Measurements from ENCODE around the gene NPM1.
"Not testable (repeated sequence)": the region's sequence is repeated elsewhere in the genome, so short reads cannot be mapped to it uniquely, and the experiment has no call there.

NPM1 gene

DNA sequence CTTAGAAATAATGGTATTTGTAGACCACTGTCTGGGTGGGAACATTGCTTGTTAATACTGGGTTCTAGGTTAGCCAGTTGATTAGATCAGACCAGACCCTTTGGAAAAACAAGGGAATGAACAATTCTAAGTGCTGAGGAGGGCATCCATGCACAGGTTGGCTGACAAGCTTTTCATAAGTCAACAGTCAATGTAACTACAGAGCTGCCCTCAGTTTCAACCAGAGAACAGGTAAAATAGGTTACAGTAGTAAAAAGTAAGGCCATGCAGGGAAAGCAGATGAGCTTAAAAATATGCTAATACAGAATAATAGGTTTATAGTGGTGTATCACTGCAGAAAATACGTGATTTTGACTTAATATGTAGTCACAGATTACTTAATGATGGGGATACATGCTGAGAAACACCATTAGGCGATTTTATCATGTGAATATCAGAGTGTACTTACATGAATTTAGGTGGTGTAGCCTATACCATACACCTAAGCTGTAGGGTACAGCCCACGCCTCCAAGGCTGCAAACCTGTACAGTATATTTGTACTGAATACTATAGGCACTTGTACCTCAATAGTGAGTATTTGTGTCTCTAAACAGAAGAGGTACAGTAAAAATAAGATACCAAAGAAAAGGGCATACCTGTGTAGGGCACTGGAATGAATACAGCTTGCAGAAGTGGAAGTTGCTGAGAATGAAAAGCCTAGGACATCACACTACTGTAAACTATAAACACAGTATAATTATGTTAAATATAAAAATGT, 25.7 kb downstream of the NPM1 start:
- DNase-seq: no peak

DNA sequence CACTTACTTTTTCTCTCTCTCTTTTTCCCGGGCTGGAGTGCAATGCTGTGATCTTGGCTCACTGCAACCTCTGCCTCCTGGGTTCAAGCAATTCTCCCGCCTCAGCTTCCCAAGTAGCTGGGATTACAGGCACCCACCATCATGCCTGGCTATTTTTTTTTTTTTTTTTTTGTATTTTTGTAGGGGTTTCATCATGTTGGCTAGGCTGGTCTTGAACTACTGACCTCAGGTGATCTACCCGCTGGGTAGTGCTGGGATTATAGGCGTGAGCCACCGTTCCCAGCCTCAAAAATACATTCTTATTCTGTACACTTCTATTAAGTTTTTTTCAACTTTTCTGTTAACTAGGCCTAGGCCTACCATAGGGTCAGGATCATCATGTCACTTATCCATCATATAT, 26.3 kb downstream of the NPM1 start:
- DNase-seq: not testable (repeated sequence)

DNA sequence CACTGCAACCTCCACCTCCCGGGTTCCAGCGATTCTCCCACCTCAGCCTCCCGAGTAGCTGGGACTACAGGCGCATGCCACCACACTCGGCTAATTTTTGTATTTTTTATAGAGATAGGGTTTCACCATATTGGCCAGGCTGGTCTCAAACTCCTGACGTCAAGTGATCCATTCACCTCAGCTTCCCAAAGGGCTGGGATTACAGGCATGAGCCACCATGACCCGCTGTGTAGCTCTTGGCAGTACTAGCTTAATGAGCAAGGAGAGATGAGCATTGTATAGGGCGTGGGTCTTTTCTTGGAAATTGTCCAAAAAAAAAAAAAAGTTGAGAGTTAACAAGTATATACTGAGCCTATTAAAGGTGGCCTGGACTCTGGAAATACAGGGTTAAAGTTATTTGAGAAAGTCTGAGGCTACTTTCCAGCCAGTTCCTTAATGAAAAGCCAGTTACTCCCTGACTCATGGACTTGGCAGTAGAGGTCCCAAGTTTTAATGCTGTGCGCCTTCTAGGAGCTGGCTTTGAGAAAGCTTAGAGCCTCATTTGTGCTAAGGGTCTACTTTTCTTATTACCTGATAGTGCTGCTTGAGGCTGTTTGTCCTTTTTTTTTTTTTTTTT, 27.6 kb downstream of the NPM1 start:
- DNase-seq: peak; percentile 41

DNA sequence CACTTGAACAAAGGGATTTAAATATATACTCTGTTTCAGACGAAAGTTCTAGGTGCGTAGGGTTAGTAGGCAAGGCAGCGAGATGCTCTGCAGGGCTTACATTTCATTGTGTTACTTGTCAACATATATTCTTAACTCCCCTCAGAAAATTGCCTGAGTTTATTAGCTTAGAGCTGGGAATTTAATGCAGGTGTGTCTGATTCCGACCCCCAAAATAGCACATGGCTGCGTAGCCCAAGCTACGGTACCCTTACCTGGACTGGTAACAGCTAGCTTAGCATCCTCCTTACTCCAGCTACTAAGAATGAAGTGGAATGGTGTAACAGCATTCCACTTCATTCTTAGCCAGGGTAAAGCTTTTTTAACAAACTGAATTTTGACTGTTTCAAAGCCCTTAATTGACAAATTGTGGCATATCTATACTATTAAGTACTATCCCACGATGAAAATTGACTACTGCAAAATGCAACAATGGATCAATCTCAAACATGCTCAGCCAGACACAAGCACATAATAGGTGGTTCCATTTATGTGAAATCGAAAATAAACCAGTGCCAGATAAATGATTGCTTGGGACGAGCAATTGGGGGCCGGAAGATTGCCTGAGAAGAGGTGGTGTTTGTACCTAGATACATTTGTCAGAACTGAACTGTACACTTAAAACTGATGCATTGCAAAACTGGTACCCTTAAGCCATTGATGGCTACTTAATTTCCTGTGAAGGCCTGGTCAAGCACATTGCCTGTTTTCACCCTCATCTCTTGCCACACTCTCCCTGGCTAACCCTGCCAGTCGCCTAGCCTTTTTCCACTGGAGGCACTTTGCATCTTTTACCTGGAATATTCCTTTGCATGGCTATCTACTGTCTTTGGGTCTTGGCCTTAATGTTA, 28.8 kb downstream of the NPM1 start:
- DNase-seq: no peak

DNA sequence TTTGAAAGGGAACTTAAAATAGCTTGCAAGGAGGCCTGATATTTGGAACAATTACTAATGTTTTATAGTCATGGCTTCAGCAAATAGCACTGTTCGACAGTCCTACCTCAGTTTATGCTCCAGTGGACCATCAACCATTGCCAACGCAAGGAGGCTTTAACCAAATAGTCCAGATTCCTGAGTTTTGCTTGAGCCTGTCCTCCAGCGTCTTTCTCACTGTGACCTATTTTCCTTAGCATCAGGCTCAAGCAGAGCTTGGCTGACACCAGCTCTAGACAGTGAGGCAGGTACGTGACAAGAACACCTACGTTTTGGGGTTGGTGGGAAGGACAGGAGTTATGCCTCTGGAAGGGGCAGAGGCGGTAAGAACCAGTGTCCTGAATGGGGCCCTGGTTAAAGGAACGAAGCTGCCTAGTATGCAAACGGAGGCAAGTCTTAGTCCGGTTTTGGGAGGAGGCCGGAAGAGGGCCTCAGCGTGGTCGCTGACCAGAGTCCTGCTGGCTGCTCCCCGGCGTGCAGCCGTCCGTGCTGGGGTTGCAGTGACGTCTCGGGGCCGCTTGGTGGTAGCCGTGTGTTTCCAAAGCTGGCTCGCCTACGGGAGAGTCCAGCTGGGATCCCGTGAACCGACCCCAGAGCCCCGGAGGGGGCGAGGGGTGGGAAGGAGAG, 30.8 kb downstream of the NPM1 start:
- peak; percentile 94 for DNase-seq

DNA sequence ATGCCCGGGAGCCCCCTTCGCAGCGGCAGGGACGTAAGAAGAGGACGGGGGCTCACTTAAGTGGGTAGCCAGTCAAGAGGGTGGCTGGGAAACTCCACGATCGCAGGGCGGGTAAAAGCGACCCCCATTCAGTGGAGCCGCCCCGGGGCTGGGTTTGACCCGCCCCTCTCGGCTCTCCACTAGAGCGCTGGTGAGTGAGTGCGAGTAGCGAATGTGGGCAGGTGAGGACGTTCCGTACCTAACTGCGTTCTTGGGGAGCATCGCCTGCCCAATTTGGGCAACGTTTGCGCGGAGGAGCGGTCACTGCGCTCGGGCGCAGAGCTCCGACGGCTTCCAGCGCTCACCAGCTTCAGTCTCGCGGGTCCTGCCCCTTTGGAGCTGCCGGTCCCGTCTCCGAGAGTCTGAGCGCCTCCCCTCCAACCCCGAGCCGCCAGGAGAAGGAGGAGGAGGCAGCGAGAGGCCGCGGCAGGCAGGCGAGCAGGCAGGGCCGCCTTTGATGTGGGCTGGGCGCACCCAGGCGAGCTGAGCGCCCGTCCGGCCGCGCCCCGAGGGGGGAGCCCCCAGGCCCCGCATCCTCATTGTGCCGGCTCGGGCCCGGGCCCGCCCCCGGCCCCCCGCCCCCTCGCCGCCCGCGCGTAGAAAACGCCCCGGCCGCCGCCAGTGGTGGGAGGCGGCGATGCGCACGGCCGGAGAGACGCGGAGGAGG, 31.5 kb downstream of the NPM1 start, which contains the start of gene FGF18:
FGF18 (plus strand) TSS at position 666 of the 706 bp plus-strand sequence. CDS start 553 bp downstream, outside the sequence.
- peak; percentile 89 for DNase-seq

DNA sequence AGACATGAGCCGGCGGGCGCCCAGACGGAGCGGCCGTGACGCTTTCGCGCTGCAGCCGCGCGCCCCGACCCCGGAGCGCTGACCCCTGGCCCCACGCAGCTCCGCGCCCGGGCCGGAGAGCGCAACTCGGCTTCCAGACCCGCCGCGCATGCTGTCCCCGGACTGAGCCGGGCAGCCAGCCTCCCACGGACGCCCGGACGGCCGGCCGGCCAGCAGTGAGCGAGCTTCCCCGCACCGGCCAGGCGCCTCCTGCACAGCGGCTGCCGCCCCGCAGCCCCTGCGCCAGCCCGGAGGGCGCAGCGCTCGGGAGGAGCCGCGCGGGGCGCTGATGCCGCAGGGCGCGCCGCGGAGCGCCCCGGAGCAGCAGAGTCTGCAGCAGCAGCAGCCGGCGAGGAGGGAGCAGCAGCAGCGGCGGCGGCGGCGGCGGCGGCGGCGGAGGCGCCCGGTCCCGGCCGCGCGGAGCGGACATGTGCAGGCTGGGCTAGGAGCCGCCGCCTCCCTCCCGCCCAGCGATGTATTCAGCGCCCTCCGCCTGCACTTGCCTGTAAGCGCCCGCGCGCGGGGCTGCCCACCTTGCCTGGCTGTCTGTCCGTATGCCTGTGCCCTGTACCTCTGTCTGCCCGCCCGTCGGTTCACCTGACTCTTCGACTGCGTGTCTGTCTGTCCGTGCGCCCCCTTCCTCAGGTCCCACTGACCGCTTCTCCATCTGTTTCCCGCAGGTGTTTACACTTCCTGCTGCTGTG, 32.2 kb downstream of the NPM1 start:
- DNase-seq: peak; percentile 52

DNA sequence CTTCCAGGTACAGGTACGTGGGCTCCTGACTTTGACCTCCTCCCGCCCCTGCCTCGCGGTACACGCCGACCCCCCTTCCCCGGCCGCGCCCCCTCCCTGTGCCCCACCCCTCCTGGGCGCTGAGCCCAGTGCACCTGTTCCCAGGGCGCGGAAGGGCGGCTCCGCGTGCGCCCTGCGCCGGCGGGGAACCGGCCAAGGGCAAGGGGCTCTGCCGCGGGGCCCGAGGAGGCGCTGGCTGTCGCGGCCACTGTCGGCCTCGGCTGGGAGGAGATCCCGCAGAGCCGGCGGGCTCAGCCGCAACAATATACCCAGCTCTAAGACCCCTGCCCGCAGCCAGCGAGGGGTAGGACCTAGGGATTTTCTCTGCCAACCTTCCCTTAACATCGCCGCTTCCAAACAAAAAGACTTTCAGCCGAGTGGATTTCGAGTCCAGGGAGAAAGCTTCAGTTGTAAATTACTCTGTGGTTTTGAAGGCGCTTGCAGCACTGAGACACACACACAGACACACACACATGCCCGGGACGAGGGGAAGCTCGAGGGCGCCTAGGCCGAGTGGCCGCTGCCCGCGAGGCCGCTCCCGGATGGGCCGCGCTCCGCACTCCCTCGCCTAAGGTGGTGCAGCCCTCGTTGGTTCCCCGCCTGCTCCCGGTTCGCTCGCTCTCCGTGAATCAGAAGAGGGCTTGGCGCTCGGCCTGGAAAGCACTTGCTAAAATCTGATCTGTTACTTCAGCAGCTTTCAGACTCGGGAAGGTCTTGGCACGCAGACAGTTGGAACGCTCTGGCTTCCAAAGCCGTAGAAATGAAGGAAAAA, 33.0 kb downstream of the NPM1 start:
- peak; percentile 93 for DNase-seq

DNA sequence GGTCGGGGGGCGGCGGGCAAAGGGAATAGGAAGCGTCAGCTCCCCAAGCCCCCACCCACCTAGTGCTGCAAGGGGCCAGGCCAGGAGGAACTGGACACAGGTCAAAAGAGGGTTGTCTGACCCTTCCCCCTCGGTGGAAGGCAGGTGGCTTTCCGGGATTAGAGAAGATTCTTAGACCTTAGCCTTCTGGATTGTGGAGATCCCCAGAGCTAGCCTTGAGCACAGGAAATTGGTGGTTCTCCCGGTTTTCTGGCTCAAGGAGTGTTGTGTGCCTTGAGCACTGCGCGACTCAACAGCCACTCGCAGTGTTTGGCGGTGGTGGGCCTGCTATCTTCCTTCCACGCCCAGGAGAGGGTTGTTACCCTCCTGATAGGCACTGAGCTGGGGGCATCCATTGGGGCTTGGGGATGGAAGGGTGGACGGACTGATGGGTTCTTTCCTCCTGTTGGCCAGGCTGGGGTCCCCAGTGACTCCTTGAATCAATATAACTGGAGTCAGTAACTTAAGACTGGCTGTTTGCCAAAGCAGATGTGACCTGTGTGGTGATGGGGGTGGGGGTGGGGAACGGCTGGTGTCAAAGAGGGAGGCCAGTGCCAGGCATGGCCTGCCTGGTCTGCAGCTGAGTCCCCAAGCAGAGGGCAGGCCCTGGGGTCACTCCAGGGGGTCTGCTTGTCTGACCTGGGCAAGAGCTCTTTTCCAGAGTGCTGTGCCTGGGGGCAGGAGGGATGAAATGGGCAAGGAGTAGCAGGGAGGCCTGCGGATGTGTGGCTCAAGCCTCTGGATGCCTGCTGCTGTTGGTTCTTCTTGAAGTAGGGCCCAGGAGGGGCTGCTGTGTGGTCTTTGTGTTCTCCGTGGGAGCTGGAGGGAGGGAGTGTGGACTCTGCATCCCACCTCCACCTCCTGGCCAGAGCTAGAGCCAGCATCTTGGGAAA, 33.9 kb downstream of the NPM1 start:
- DNase-seq: peak; percentile 32

DNA sequence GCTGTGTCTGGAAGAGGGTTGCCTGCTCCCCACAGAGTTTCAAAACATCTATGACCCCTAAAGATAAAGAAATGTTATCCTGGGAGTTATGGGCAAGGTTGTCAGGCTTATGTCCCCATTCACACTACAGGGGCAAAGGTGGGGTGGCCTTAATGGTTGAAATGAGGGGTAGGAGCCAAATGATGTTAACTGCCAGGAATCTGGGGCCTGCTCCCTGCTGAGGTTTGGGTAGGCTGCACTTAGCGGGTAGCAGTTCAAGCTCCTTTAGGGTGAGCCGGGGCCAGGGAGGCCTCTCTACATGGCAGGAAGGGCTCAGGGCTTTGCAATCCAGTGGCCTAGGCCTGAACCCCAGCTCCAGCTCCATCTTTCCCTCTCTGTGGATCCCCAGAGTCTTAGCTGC, 34.8 kb downstream of the NPM1 start:
- no peak for DNase-seq

DNA sequence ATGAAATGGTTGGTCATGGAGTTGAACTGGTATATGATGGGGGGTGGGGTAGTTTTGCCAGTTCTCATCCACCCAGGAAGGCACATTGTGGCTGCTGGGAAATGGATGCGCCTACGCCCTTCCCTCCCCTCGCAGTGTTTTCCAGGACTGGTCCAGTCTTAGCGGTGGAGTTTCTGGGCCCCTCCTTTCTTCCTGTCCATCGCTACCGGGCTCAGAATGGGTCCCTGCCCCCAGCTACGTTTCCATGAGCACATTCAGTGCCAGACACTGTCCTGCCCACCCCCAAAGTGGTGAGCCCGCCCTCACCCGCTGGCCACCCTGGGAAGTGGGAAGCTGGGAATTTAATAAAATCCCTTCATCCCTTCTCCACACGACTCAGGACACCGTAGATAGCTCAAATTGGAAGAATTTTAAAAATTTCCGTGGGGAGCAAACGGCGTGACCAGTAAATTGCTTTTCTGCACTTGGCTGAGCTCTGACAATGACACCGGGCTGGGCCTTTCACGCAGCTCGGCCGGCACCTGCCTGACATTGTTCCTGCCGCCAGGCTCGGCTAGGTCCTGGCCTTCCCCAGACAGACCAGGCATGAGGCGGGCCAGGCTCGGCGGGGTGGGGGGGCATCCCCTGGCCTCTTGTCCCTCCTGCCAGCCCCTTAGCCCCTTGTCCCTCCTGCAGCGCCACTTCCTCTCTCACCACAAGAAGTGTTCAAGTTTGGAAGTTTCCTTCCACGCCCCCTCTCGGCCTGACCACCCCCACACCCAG, 35.4 kb downstream of the NPM1 start:
- DNase-seq: no peak

DNA sequence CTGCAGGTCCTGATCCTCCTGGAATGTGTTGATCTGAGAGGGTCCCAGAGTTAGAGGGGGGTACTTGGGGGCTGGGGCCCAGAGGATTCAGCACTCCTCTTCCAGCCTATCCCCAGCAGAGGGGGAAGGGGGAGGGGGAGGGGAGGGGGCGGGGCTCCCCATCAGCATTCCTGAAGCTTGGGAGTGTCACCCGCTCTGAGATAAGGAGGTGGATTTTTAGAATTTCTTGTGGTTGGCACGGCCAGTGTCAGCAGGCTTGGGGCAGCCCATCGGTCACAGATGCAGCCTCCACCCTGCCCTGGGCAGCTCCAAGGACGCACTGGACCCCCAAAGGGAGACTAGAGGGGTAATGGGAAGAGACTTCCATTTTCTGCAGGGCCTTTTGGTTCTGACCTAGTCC, 37.1 kb downstream of the NPM1 start:
- DNase-seq: no peak

DNA sequence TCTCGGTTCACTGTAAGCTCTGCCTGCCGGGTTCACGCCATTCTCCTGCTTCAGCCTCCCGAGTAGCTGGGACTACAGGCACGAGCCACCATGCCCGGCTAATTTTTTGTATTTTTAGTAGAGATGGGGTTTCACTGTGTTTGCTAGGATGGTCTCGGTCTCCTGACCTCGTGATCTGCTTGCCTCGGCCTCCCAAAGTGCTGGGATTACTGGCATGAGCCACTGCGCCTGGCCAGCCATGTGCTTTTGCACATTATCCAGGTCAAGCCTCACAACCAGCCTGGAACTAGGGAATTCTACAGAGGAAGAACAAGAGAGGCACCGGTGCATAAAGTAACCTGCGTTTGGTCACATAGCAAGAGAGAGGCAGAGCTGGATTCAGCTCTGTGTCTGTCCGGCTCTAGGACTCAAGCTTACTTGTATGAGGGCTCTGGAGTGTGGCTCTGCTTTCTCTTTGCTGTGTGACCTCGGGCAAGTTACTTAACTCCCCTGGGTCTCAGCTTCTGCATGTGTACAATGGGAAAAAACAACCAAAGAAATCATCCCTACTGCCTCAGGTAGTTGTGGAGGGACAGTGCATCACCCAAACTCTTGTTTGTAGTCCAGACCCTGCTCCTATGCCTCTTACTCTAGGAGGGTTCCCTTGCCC, 38.1 kb downstream of the NPM1 start:
- DNase-seq: peak; percentile 6

DNA sequence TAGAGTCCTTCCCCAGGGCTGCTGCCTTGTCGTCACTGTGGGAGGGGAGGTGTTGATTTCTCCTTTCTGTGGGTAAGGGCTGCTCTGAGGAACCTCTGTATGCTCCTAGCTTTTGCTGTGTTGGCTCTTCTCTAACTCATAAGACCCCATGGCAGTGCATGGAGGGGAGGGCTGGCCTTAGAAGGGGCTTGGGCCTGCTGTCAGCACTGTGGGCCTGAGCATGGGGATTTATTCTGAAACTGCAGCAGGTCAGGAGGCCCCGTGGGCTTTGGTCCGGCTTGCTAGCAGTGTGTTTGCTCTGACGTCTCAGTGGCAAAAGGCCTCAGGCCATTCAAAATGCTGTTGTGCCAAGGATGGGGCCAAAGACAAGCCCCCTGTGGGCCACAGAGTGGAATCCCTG, 38.6 kb downstream of the NPM1 start:
- DNase-seq: peak; percentile 10

DNA sequence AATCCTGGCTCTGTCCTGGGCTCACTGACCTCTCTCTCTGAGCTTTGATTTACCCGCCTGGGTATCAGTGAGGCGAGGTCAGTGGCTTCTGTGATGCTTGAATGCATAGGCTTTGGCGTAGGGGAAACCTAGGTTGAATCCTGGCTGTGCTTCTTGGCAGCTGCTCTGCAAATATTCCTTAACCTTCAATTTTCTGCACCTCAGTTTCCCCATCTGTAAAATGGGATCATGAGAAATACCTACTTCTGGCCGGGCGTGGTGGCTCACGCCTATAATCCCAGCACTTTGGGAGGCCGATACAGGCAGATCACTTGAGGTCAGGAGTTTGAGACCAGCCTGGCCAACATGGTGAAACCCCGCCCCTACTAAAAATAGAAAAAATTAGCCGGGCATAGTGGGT, 39.0 kb downstream of the NPM1 start:
- DNase-seq: no peak

DNA sequence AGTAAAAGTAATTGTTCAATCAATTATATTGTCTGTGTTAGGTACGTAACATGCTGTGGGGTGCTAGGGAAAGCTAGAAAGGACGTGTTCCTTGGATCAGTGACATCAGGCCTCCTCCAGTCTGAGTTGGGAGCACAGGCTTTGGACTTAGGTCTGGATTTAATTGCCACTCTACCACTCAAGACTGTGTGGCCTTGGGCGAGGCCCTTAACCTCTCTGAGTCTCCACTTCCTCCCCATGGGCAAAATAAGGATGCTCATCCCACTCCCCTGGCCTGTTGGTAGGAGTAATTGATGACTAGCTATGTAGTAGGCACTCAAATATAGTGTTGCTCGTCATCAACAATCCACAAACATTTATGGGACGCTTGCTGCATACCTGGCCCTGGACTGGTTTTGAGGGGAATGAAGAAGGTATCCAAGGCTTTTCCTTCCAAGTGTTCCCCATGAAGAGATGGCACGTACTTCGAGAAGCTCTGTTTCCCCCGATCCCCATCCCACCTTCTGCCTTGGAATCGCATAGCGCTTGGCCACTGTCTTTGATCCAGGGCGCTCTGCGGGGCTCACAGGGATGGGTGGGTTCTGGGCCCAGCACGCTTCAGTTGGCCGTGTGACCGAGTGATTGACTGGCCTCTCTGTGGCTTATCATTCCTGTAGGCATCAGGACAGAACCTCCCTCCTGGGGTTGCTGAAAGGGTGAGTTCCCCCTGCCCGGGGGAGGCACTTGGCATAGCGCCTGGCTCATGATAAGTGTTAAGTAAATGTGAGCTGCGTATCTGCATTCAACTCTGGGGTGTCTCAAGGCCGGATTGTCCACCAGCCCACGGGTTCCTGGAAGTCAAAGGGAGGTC, 39.9 kb downstream of the NPM1 start:
- DNase-seq: peak; percentile 12

DNA sequence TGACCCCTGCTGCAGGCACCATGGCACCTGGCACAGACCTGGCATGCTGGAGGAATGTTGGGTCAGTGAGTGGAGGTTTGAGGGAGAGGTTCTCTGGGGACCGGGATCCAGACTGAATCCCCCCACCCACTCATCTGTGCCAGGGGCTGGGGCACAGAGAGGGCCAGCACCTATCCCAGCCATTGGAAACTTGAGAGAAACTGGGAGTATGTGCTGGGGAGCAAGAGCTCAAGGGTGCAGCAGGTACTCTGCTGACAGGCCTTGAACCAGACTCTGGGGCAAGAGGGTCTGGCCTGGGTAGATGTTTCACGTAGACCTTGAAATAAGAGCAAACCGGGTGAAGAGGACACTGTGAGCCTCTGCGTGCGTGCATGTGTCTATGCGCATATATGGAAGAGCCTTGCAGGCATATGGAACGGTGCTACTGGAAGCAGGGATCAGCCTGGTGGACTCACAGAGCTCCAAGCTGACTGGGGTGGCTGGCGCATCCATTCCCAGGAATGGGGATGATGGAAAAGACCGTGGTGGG, 40.6 kb downstream of the NPM1 start:
- DNase-seq: peak; percentile 7
